ENCODE measurements around the gene TCERG1L.

Gene TCERG1L

DNA sequence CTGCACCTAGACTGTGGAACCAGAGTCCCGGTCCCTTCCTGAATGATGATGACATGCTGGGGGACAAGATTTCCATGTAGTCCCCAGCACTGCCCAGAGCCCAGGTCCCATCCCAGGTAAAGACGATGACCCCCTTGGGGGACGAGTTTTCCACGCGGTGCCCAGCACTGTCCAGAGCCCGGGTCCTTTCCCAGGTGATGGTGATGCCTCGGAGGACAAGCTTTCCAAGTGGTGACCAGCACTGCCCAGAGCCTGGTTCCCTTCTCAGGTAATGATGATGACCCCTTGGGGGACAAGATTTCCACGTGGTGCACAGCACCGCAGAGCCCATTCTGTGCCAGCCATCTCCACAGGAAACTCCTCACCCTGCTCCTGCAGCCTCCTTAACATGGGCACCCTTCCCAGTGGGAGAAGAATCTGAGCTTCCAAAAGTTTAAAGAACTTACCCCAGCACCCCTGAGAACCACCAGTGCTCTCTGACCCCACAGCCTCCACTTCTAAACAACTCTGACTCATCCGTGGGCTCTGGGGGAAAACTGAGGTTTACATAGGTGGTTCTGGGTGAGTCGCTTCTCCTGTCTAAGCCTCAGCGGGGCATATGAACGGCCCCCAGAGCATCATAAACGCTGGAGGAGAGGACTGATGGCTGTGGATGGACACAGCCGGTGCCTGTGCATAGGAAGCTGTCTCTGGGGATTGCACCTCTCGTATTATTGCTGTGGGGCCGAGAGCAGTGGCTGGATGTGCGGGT, 233.2 kb downstream of the TCERG1L start:
- DNase-seq (ENCODE audit: insufficient read length) (no peak), FAIRE-seq (no peak)
- TF ChIP-seq TAF1 (IDR thresholded peaks at IDR 0.05; ENCODE audit: borderline replicate concordance, low read depth, low read length) (no peak), POLR2A (IDR thresholded peaks at IDR 0.05; ENCODE audit: low read depth, low read length) (no peak), POLR2AphosphoS5 (IDR thresholded peaks at IDR 0.05; ENCODE audit: low read depth, low read length) (no peak)

GRCh38 chr10:131077724-131078123, 233.8 kb downstream of the TCERG1L start:
- TF ChIP-seq TAF1 (IDR thresholded peaks at IDR 0.05; ENCODE audit: borderline replicate concordance, low read depth, low read length) (no peak), POLR2AphosphoS5 (IDR thresholded peaks at IDR 0.05; ENCODE audit: low read depth, low read length) (no peak), POLR2A (IDR thresholded peaks at IDR 0.05; ENCODE audit: low read depth, low read length) (no peak)
- FAIRE-seq = no peak
- no peak for DNase-seq (ENCODE audit: insufficient read length)

GRCh38 chr10:131077031-131077430, 234.5 kb downstream of the TCERG1L start:
- no peak for FAIRE-seq
- DNase-seq (ENCODE audit: insufficient read length) = no peak
- no peak for TF ChIP-seq POLR2A (IDR thresholded peaks at IDR 0.05; ENCODE audit: low read depth, low read length)
- no peak for TF ChIP-seq TAF1 (IDR thresholded peaks at IDR 0.05; ENCODE audit: borderline replicate concordance, low read depth, low read length)
- TF ChIP-seq POLR2AphosphoS5 (IDR thresholded peaks at IDR 0.05; ENCODE audit: low read depth, low read length) = no peak

GRCh38 chr10:131076356-131076755, 235.2 kb downstream of the TCERG1L start:
- DNase-seq (ENCODE audit: insufficient read length) (no peak), FAIRE-seq (no peak)
- TF ChIP-seq POLR2A (IDR thresholded peaks at IDR 0.05; ENCODE audit: low read depth, low read length) (no peak), TAF1 (IDR thresholded peaks at IDR 0.05; ENCODE audit: borderline replicate concordance, low read depth, low read length) (no peak), POLR2AphosphoS5 (IDR thresholded peaks at IDR 0.05; ENCODE audit: low read depth, low read length) (no peak)

GRCh38 chr10:131075218-131075770, 236.2 kb downstream of the TCERG1L start:
- no peak for TF ChIP-seq TAF1 (IDR thresholded peaks at IDR 0.05; ENCODE audit: borderline replicate concordance, low read depth, low read length)
- TF ChIP-seq POLR2A (IDR thresholded peaks at IDR 0.05; ENCODE audit: low read depth, low read length) = no peak
- TF ChIP-seq POLR2AphosphoS5 (IDR thresholded peaks at IDR 0.05; ENCODE audit: low read depth, low read length) = no peak
- FAIRE-seq = no peak
- no peak for DNase-seq (ENCODE audit: insufficient read length)

DNA sequence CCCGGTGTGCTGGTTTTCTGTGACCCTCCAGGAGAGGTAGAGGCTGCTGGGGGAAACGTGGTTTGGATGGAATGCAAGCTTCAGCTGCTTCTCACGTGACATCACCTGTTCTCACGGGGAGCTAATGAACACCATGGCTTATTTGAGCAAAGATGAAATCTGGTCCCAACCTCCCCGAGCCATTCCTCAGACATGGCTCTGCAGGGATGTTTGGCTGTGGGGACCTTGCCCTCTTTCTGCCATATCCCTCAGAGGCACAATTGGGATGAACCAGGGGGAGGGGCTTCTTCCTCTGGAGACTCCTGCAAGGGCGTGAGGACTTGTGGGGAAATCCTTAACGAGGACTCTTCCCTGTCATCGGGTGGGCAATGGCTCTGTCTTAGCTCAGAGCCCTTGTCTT, 236.8 kb downstream of the TCERG1L start:
- DNase-seq (ENCODE audit: insufficient read length) (no peak), FAIRE-seq (no peak)
- TF ChIP-seq POLR2AphosphoS5 (IDR thresholded peaks at IDR 0.05; ENCODE audit: low read depth, low read length) (no peak), POLR2A (IDR thresholded peaks at IDR 0.05; ENCODE audit: low read depth, low read length) (no peak), TAF1 (IDR thresholded peaks at IDR 0.05; ENCODE audit: borderline replicate concordance, low read depth, low read length) (no peak)

DNA sequence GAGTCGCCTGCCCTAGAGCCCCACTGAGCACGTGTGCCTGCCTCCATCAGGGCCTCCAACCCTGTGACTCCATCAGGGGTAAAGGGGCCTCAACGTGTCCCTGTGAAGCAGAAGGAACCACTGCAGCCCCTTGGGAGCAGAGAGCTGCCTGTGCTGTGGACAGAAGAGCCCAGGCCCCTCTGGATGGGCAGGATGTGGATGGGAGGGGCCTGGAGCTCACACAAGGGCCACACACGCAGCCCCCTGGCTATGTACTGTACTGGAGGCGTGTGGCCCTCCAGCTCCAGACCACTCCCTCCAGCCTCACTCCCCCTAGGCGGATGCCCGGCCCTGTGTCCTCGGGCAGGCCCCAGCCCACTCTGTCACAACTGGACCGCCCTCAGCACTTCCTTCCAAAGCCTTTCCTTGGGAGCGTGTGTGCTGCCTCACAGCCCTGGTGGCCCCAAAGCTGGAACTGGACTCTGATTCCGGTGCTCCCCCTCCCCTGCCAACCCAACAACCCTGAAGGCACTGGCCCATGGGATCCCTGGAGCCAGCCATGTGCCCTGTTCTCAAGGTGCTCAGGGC, 238.0 kb downstream of the TCERG1L start:
- TF ChIP-seq TAF1 (IDR thresholded peaks at IDR 0.05; ENCODE audit: borderline replicate concordance, low read depth, low read length) (no peak), POLR2A (IDR thresholded peaks at IDR 0.05; ENCODE audit: low read depth, low read length) (no peak), POLR2AphosphoS5 (IDR thresholded peaks at IDR 0.05; ENCODE audit: low read depth, low read length) (no peak)
- DNase-seq (ENCODE audit: insufficient read length) (no peak), FAIRE-seq (no peak)

DNA sequence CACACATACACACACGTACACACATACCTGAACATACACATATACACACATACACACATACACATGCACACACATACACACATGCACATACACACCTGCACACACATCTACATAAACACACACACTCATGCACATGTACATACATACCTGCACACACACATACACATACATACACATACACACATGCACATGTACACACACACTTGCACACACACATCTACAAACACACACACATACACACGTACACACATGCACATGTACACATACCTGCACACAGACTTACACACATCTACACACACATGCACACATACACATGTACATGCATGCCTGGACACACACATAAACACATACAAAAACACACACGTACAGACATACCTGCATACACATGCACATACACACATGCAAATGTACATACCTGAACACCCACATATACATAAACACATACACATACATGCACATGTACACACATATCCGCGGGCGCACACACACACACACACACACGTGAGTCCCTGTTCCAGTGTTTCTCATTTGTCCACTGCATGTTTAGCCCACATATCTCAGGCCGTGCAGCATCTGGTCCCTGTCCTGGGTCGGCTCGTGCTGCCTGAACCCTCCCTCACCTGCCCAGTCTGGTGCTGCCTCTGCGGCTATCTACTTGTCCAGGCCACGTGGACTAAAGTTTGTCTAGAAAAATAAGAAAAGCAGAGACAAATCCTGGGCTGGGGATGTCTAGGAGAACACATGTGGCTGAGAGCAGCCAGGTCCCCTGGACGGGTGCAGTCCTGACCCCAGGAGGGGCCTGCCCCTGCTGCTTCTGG, 238.7 kb downstream of the TCERG1L start:
- TF ChIP-seq POLR2AphosphoS5 (IDR thresholded peaks at IDR 0.05; ENCODE audit: low read depth, low read length) (no peak), TAF1 (IDR thresholded peaks at IDR 0.05; ENCODE audit: borderline replicate concordance, low read depth, low read length) (no peak), POLR2A (IDR thresholded peaks at IDR 0.05; ENCODE audit: low read depth, low read length) (no peak)
- no peak for FAIRE-seq
- no peak for DNase-seq (ENCODE audit: insufficient read length)

- TF ChIP-seq TAF1 (IDR thresholded peaks at IDR 0.05; ENCODE audit: borderline replicate concordance, low read depth, low read length) (no peak), POLR2A (IDR thresholded peaks at IDR 0.05; ENCODE audit: low read depth, low read length) (no peak), POLR2AphosphoS5 (IDR thresholded peaks at IDR 0.05; ENCODE audit: low read depth, low read length) (no peak)
- FAIRE-seq (no peak), DNase-seq (ENCODE audit: insufficient read length) (no peak)
Observed at GRCh38 chr10:131071721-131072120, 239.8 kb downstream of the TCERG1L start.

DNA sequence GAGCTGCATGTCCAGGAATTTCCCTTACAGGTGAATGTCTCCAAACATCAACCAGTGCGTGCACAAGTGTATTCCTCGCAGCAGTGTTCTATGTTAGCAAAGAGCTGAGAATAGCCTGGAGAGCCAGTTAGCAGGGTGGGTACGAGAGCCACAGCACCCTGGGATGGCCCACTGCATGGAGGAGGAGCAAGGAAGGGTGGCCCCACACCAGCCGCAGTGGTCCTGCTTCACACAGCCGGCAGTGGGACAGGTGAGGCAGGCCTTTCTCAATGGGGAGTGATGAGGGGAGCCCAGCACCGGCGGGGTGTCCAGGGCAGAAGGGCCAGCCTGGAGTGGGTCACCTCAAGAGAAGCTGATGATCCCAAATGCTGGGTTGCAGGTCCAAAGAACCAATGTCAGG, 240.7 kb downstream of the TCERG1L start:
- no peak for TF ChIP-seq POLR2A (IDR thresholded peaks at IDR 0.05; ENCODE audit: low read depth, low read length)
- no peak for TF ChIP-seq TAF1 (IDR thresholded peaks at IDR 0.05; ENCODE audit: borderline replicate concordance, low read depth, low read length)
- no peak for TF ChIP-seq POLR2AphosphoS5 (IDR thresholded peaks at IDR 0.05; ENCODE audit: low read depth, low read length)
- FAIRE-seq (no peak), DNase-seq (ENCODE audit: insufficient read length) (no peak)

DNA sequence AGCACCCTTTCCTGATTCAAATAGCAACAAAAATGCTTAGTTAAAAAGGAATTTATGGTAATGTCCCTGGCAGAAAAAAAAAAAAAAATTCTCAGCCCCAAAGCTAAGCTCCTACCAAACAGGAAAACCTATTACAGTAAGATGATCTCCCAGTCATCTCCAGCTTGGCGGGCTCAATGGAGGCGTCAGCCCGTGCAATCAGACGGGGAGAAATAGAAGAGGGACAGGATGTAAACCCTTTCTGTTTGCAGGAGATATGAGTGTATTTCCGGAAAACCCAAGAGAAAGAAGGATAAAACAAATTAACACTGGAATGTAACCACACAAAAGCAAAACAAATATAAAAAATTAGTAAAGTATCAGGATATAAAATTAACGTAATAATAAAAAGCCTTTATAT, 242.8 kb downstream of the TCERG1L start:
- FAIRE-seq (no peak), DNase-seq (ENCODE audit: insufficient read length) (no peak)
- TF ChIP-seq POLR2A (IDR thresholded peaks at IDR 0.05; ENCODE audit: low read depth, low read length) (no peak), POLR2AphosphoS5 (IDR thresholded peaks at IDR 0.05; ENCODE audit: low read depth, low read length) (no peak), TAF1 (IDR thresholded peaks at IDR 0.05; ENCODE audit: borderline replicate concordance, low read depth, low read length) (no peak)
